H1 (cell line): ENCODE data around the gene TRIB2.

Experiments
- JUN ChIP-seq: IDR thresholded peaks from 2 replicates; pipeline ENCODE4 v1.6.1; 2011; ENCODE audit warnings: low read depth, mild to moderate bottlenecking, improper control_type of control experiment, low read length
- POLR2A ChIP-seq, 2 experiments: IDR thresholded peaks; 1 replicate in 1 of 2; 2 replicates in 1 of 2; pipeline ENCODE4 v1.6.1; 2011; ENCODE audit warnings: low read depth in 2 of 2, low read length in 2 of 2, mild to moderate bottlenecking in 2 of 2; ENCODE audit errors: control extremely low read depth in 1 of 2
- YY1 ChIP-seq: IDR thresholded peaks from 2 replicates; pipeline ENCODE4 v1.6.1; 2011; ENCODE audit warnings: low read depth, mild to moderate bottlenecking, low read length
- TF ChIP-seq, protein P1 (sequence below): IDR thresholded peaks from 2 replicates; pipeline ENCODE4 v1.6.1; 2011; ENCODE audit warnings: low read depth, mild to moderate bottlenecking, low read length; ENCODE audit not compliant: insufficient read depth

DNA sequence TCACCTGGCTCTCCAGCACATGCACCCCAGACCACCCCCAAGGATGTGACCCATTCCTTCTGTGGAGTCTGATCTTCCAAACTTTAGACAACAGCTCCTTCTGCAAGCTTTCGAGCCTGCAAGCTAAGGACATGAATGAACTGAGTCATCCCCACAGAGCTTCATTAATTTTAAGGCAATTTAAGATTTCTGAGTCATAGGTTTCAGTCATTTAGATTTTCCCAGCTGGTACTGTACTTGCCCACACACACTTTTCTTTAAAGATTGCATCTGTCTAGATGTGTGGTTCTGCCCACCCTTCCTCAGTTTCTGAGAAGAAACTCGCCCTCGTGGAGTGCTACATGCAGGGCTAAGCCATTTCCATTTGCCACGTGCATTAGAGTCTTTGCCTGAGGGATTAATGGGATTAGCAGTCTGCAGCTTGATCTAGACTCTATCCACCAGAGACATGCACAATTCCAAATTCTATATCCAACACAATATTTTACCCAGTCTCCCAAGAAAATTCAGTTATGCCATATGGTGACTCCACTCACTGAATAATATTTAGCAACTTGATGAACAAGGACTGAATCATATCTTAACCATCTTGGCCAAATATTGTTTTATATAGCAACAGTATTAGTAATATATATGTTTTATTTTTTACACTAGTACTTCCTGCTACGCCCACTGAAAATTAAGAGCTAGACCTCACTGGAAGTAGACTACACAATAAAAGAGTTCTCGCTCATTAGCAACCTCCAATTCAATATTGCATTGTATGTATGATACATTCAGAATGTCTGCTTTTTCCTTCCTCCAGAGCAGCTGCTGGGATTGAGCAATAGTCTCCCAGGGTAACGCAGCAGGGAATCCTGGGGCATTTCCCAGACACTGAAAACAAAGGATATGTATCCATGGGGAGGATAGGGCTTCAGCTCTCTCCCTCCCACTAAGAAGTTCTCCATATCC is 14.3 kb upstream of the TRIB2 start:
- TF ChIP-seq YY1 (no peak), POLR2A (IDR thresholded peaks at IDR 0.05; ENCODE audit: control extremely low read depth in 1 of 2, low read depth in 2 of 2, low read length in 2 of 2) (no peak), JUN (no peak)
- TF ChIP-seq, protein P1, sequence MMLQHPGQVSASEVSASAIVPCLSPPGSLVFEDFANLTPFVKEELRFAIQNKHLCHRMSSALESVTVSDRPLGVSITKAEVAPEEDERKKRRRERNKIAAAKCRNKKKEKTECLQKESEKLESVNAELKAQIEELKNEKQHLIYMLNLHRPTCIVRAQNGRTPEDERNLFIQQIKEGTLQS = no peak
